Stomach (tissue), 9 donors: ENCODE results near the gene VAV2. TPM values are rescaled to one million over a fixed set of nuclear protein-coding genes. Genes with fewer than 3 reads are reported as not detected.

Source experiments
- DNase-seq, 2 donors: peaks; one replicate each; pipeline versions ENCODE4 v3.0.0 to v3.0.0-alpha.2; 2013 to 2019
- H3K27ac ChIP-seq, 5 donors: fragments of 200-600 bp in 4 of 5; sonication (generic) in 4 of 5; one replicate each; pipeline ENCODE4 v1.5.1; 2013 to 2019; ENCODE audit warnings: mild to moderate bottlenecking in 1 of 5, moderate library complexity in 1 of 5
- H3K27me3 ChIP-seq, 3 donors: fragments of 200-600 bp; sonication (generic); one replicate each; pipeline ENCODE4 v1.5.1; 2017 to 2019; ENCODE audit warnings: mixed run types in 1 of 3
- H3K36me3 ChIP-seq, 4 donors: fragments of 200-600 bp; sonication (generic); 1 replicate in 3 of 4; 2 replicates in 1 of 4; pipeline ENCODE4 v1.5.1; 2016 to 2019
- H3K4me1 ChIP-seq, 4 donors: fragments of 200-600 bp; sonication (generic); one replicate each; pipeline ENCODE4 v1.5.1; 2016 to 2019
- H3K4me3 ChIP-seq, 4 donors: fragments of 200-600 bp; sonication (generic) in 3 of 4; one replicate each; pipeline ENCODE4 v1.5.1; 2016 to 2019; ENCODE audit warnings: mild to moderate bottlenecking in 1 of 4
- H3K9me3 ChIP-seq, 4 donors: fragments of 200-600 bp; sonication (generic); one replicate each; pipeline ENCODE4 v1.5.1; 2016 to 2019
- CTCF ChIP-seq, 7 experiments: fragments of 450-650 bp in 4 of 7; fragments of 200-600 bp in 3 of 7; sonication (generic) in 3 of 7; IDR thresholded peaks; one replicate each; pipeline ENCODE4 v1.5.1; 2016 to 2019; ENCODE audit warnings: antibody characterized with exemption in 7 of 7, control low read depth in 2 of 7, mild to moderate bottlenecking in 1 of 7
- EP300 ChIP-seq: sonication (generic); formaldehyde crosslinking; IDR thresholded peaks from one replicate; pipeline ENCODE4 v1.6.1; 2017; ENCODE audit warnings: antibody characterized with exemption
- POLR2A ChIP-seq, 4 donors: fragments of 450-650 bp; IDR thresholded peaks; one replicate each; pipeline ENCODE4 v1.6.1; 2016; ENCODE audit warnings: antibody characterized with exemption in 4 of 4, control low read depth in 2 of 4, mild to moderate bottlenecking in 1 of 4, moderate library complexity in 1 of 4
- POLR2AphosphoS5 ChIP-seq, 3 donors: sonication (generic); formaldehyde crosslinking; IDR thresholded peaks; one replicate each; pipeline ENCODE4 v1.6.1; 2016; ENCODE audit warnings: antibody characterized with exemption in 3 of 3
- WGBS, 5 donors: extraction: QIAGEN DNeasy Blood & Tissue Kit in 3 of 5; methylation state at CpG; one replicate each; pipeline versions ENCODE4 v1.1.5 to v1.1.7; 2013 to 2018; 5-methylcytosine and 5-hydroxymethylcytosine counted together
- intact Hi-C: fragments of 100-400 bp; cut with DNase I; formaldehyde crosslinking; loops from one replicate; pipeline ENCODE4 v1.15.1; 2023; ENCODE audit warnings: low total_unique reads
- polyA plus RNA-seq, 3 donors: library from polyadenylated mRNA; stranded (reverse); fragments of 200-250 nt; gene quantifications; one replicate each; pipeline ENCODE4 v1.2.3, GENCODE V29; 2013
- total RNA-seq, 5 donors: library from RNA; depleted of rRNA; stranded (reverse); fragments of >200 nt; gene quantifications; one replicate each; pipeline versions ENCODE4 v1.1.0 to v1.2.3, GENCODE V29; 2014 to 2016
- donor health status: healthy with polysubstance abuse.
- donor health status: Bipolar disorder and iron deficiency.
- donor health status: healthy.

The VAV2 gene
- total and polyA plus RNA-seq, 8 donors: 4.1 to 14.2 (median 7.0) TPM

DNA sequence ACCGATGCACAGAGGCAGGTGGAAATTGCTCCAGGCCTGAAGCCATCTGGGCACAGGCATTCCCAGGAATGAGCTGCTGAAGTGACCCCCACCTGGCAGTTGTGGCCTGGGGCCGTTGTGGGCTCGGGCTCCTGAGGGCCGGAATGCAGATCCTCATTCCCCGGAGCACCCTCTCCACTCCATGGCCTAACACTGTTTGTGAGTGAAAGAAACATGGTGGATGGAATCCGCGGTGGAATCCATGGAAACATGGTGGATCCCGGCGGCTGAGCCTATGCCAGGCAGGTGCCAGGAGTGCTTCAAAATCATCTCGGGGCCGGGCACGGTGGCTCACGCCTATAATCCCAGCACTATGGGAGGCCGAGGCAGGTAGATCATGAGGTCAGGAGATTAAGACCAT is 250.4 kb downstream of the VAV2 start:
- WGBS, 5 donors: 87 to 95% (median 93%) methylated on average over 14 of the region's 14 CpGs

DNA sequence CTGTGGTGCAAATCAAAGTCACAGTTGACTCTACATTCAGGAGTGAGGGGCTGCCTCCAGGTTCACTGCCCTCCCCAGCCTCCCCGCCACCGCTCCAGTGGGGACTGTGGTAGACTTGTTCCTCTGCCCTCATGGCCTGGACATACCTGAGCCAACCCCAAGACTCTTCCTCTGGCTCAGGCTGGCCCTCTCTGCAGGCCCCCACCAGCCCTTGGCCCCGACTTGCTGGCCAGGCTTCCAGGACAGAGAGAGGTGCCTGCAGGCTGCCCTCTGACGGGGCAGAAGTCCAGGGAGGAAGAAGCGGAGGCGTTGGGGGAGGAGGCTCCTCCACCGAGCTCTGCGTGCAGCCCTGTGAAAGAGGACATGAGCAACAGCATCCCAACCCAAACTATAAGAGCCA is 251.2 kb downstream of the VAV2 start:
- DNase-seq: no peak
- H3K4me1 ChIP-seq: peaks cover 15 to 22% (median 20%) of the 10 kb centered on the region in 4 donors
- H3K9me3 ChIP-seq: no peaks in the 10 kb centered on the region
- intact Hi-C loops: no loop called here
- TF ChIP-seq POLR2AphosphoS5 (IDR thresholded peaks at IDR 0.05) (no peak), EP300 (no peak), POLR2A (IDR thresholded peaks at IDR 0.05) (no peak), CTCF (IDR thresholded peaks at IDR 0.05) (no peak)
- no peak overlapping the region for H3K4me3 ChIP-seq
- WGBS, 5 donors: 83 to 86% (median 84%) methylated on average over 8 of the region's 8 CpGs
- no peaks in the 10 kb centered on the region for H3K36me3 ChIP-seq
- H3K27me3 ChIP-seq: no peaks in the 10 kb centered on the region
- no peak overlapping the region for H3K27ac ChIP-seq

More for the DNA sequence above, 250.4 kb downstream of the VAV2 start:
- Histone ChIP-seq H3K27me3 (no peaks in the 10 kb centered on the region), H3K4me3 (no peak overlapping the region), H3K4me1 (peaks cover 15 to 21% (median 19%) of the 10 kb centered on the region in 4 donors), H3K9me3 (no peaks in the 10 kb centered on the region), H3K36me3 (no peaks in the 10 kb centered on the region), H3K27ac (no peak overlapping the region)
- TF ChIP-seq CTCF (IDR thresholded peaks at IDR 0.05) (no peak), POLR2A (IDR thresholded peaks at IDR 0.05) (no peak), EP300 (no peak), POLR2AphosphoS5 (IDR thresholded peaks at IDR 0.05) (no peak)
- no peak for DNase-seq
- intact Hi-C loops: no loop called here

DNA sequence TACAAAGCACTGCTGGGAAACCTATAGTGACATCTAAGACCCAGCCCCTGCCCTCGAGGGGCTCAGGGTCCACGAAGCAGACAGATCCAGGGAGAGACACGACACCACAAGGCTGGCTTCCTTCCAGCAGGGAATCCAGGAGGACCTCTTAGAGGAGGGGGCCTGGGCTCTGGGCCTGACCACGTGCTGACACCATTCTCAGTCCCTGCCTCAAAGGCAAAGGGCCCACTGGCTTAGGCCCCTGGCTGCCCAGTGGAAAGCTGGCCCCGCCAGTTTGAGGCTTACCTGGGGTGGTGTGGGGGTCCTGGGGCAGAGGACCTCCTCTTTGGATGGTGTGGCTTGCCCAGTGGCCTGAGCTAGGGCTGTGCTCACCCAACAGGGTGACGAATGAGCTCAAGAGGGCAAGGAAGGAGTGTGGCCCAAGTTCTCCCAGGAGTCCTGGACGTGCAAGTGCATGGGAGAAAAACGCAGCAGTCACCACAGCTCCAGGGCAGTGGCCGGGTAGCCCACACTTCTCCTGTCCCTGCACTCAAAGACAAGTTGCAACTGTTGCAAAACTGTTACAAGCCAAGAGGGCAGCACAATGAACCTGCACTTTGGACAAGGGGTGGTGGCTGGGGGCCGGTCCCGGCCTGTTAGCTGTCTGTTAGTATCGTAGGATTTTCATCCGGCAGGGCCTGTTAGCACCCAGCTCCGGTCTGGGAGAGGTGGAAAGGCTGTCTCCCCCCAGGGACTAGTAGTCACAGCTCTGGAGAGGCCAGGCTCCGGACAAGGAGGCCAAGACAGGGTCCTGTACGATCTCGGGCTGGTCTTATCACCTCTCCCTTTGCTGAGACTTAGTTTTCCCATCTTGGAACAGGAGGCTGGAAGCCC is 252.5 kb downstream of the VAV2 start:
- Histone ChIP-seq H3K36me3 (no peaks in the 10 kb centered on the region), H3K4me1 (peaks cover 15 to 22% (median 20%) of the 10 kb centered on the region in 4 donors), H3K9me3 (no peaks in the 10 kb centered on the region), H3K27ac (no peak overlapping the region), H3K27me3 (peaks cover 0 to 2% (median 0%) of the 10 kb centered on the region in 3 donors), H3K4me3 (no peak overlapping the region)
- intact Hi-C loops: no loop called here
- DNase-seq: no peak
- no peak for TF ChIP-seq CTCF (IDR thresholded peaks at IDR 0.05)
- no peak for TF ChIP-seq POLR2AphosphoS5 (IDR thresholded peaks at IDR 0.05)
- no peak for TF ChIP-seq EP300
- no peak for TF ChIP-seq POLR2A (IDR thresholded peaks at IDR 0.05)
- 75 to 86% (median 82%) methylated on average over 9 to 17 of the region's 17 CpGs for WGBS, 5 donors

DNA sequence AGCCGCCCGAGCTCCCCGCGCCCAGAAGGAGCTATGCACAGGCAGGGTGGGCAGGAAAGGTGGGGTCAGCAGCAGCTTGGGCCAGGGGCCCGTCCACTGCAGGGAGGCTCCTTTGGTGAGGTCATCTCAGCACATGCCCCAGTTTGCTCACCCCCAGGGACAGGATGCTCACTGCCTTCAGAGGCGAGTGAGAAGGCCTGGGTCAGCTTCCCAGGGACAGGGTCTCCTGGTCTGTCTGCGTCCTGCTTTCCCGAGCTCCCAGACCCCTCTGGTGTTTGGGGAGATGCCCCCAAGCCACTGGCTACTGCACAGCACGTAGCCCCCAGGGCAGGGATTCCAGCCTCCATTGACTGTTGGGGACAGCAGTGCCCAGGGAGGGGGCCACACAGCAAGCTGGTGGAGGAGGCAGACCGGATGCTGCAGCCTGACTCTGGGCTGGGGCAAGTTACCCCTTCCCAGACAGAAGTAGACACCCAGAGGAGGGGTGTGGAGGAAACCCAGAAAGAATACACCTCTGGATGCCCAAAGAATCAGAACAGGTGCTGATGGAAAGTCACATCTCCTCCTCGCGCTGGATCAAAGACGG is 253.4 kb downstream of the VAV2 start:
- WGBS, 5 donors: 66 to 79% (median 68%) methylated on average over 6 to 13 of the region's 13 CpGs
- peaks cover 15 to 22% (median 20%) of the 10 kb centered on the region in 4 donors for H3K4me1 ChIP-seq
- DNase-seq: no peak
- TF ChIP-seq EP300: no peak
- H3K4me3 ChIP-seq: peak overlapping the region; percentile 43 to 50 (median 46)
- no peaks in the 10 kb centered on the region for H3K36me3 ChIP-seq
- no peaks in the 10 kb centered on the region for H3K9me3 ChIP-seq
- intact Hi-C loops: no loop called here
- H3K27ac ChIP-seq: no peak overlapping the region
- peaks cover 0 to 4% (median 0%) of the 10 kb centered on the region in 3 donors for H3K27me3 ChIP-seq
